DND-41 (cell line): ENCODE results near the gene WDR77.

Experiments used
- EZH2 ChIP-seq: IDR thresholded peaks from 3 replicates; pipeline ENCODE4 v1.6.1; 2012; ENCODE audit warnings: borderline replicate concordance, low read depth, mild to moderate bottlenecking, moderate library complexity, low read length, inconsistent platforms; ENCODE audit not compliant: severe bottlenecking
- TF ChIP-seq, protein P1 (sequence below): IDR thresholded peaks from 2 replicates; pipeline ENCODE4 v1.5.1; 2012; ENCODE audit warnings: borderline replicate concordance, low read length, moderate library complexity, mild to moderate bottlenecking; ENCODE audit not compliant: poor library complexity, severe bottlenecking; ENCODE audit errors: extremely low read depth

DNA sequence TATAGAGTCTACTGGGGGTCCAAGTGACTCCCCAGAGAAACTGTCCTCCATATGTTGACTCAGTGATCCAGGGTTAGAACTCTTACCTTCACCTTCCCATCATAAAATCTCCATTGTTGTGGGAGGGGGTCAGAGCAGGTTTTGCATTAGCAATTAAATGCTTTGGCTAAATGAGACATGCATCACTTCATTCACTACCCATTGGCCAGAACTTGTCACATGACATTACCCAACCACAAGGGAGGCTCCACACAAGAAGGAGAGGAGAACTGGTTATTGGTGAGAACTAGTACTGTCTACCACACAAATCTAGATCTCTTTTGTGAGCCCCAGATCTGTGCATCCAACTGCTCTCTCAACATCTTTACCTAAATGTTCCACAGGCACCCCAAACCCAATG lies 20.5 kb upstream of the WDR77 start:
- TF ChIP-seq, protein P1, sequence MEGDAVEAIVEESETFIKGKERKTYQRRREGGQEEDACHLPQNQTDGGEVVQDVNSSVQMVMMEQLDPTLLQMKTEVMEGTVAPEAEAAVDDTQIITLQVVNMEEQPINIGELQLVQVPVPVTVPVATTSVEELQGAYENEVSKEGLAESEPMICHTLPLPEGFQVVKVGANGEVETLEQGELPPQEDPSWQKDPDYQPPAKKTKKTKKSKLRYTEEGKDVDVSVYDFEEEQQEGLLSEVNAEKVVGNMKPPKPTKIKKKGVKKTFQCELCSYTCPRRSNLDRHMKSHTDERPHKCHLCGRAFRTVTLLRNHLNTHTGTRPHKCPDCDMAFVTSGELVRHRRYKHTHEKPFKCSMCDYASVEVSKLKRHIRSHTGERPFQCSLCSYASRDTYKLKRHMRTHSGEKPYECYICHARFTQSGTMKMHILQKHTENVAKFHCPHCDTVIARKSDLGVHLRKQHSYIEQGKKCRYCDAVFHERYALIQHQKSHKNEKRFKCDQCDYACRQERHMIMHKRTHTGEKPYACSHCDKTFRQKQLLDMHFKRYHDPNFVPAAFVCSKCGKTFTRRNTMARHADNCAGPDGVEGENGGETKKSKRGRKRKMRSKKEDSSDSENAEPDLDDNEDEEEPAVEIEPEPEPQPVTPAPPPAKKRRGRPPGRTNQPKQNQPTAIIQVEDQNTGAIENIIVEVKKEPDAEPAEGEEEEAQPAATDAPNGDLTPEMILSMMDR, result no peak
- no peak for TF ChIP-seq EZH2
